LNCaP clone FGC (cell line): Measurements from ENCODE around the gene ZNF837.

Experiments used
- DNase-seq: peaks from one replicate; pipeline ENCODE4 v3.0.0-alpha.2; 2011; ENCODE audit warnings: low read depth
- H3K4me3 ChIP-seq: 2 replicates; pipeline ENCODE4 v1.5.1; 2011; ENCODE audit warnings: mild to moderate bottlenecking, low read depth, low read length, control low read depth
- TF ChIP-seq, protein P1 (sequence below): IDR thresholded peaks from 2 replicates; pipeline ENCODE4 v1.5.1; 2012; ENCODE audit warnings: mild to moderate bottlenecking; ENCODE audit not compliant: control insufficient read depth, insufficient read depth; ENCODE audit errors: extremely low read depth

The ZNF837 gene

DNA sequence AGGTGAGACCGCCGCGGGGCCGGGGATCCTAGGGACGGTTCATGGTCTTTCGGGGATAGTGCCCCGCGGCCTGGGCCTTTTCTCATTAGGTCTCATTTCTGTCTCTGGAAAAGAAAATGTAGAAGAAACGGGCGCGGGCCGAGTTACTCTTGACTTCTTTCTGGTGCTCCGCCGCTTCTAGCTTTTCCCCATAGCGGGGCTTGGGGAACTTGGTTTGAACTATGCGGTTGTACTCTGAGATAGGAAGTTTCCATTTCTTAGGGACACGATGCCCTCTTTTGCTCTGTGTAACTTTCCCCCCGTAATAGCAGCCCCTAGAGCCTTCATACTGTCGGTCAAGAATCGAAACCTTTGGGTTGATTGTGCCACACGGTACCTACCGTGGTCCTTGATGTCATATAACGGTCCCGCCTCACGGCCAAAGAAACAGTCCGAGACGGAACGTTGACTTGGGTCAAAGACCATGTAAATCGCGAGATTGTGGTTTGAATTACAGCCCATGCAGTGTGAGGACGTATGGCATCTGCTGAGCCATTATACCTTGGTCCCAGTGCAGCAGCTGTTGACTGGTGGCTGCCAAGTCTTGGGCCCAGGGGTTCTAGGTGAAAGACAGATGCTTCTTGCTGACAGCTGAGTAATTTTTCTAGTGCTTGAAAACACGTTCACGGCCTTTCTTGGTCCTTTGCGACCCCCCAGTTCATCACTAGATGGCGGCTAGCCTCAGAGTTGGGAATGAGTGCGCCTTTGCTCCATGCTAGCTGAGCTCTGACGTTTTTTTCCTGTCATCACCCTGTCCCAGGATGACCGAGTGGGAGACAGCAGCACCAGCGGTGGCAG, 6.7 kb upstream of the ZNF837 start:
- DNase-seq, result no peak
- peak overlapping the region; percentile 76 for H3K4me3 ChIP-seq

GRCh38 chr19:58386576-58387337, 5.9 kb upstream of the ZNF837 start, which contains the start of gene RPS5:
TSS of gene RPS5 (plus strand) at chr19:58387269. CDS start at chr19:58388138, 869 bp downstream.
- peak within 1 kb of the TSS; percentile 76 for H3K4me3 ChIP-seq
- TF ChIP-seq, protein P1, sequence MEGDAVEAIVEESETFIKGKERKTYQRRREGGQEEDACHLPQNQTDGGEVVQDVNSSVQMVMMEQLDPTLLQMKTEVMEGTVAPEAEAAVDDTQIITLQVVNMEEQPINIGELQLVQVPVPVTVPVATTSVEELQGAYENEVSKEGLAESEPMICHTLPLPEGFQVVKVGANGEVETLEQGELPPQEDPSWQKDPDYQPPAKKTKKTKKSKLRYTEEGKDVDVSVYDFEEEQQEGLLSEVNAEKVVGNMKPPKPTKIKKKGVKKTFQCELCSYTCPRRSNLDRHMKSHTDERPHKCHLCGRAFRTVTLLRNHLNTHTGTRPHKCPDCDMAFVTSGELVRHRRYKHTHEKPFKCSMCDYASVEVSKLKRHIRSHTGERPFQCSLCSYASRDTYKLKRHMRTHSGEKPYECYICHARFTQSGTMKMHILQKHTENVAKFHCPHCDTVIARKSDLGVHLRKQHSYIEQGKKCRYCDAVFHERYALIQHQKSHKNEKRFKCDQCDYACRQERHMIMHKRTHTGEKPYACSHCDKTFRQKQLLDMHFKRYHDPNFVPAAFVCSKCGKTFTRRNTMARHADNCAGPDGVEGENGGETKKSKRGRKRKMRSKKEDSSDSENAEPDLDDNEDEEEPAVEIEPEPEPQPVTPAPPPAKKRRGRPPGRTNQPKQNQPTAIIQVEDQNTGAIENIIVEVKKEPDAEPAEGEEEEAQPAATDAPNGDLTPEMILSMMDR, result no peak
- peak; percentile 97 for DNase-seq

More for the DNA sequence above, 6.7 kb upstream of the ZNF837 start:
- TF ChIP-seq, protein P1, result 0 out of 2 replicates have a peak, but pooled peaks have one; percentile 8

DNA sequence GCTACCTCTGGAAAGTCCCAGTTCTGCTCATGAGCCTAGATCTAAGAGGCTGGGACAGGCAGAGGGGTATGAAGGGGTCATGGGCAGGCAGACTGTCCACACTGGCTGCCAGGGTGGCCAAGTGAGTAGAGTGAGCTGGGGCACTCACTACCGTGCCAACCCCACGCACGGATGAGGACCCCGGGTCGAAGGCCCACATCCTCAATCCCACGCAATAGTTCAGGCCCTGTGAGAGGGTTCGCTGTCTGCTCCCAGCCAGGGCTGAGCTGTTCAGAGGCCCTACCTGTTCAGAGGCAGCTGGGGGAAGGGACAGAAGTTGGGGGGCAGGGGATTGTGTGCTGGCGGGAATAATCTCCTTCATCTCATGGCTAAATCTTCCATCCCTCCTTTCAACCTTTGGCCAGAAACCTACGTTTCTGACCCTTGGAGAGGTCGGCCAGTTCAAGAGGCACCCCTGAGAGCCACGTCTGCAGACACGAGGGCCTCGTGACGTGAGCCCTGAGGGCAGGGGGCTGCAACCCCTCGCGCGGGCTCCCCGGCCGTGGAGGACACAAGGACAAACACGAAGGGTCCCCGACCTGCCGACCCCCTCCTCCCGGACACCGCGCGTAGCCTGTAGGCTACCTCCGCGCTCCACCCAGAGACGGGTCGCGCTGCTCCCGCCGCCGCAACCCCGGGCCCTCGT, 5.2 kb upstream of the ZNF837 start:
- DNase-seq, result no peak
- H3K4me3 ChIP-seq, result peak overlapping the region; percentile 76
- TF ChIP-seq, protein P1, result no peak

DNA sequence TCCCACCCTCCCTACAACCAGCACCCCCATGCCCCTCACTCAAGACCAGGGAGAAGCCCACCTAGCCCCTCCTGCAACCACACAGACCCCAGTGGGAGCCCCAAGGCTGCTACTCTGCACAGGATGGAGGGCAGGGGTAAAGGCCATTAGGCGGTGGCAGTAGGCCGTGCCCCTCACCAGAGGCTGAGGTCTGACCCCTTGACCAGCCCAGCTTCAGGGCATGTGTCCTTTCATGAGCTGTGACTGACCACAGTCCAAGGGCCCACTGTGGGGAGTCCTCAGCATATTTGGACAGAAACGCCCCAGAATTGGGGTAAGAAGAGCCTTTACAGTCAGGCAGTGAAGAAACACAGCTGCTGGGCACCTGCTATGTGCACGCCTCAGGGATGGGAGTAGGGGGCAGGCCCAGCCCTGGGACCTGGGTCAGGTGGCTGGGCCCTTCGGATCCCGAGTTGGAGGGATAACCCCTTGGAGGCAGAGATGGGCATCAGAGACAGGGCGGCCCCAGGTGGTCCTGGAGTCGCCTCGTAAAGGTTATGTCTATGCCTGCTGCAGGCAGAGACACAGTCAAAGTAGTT, 4.6 kb upstream of the ZNF837 start:
- TF ChIP-seq, protein P1, result no peak
- H3K4me3 ChIP-seq, result peak overlapping the region; percentile 76
- DNase-seq, result no peak

GRCh38 chr19:58382997-58383603, 2.3 kb upstream of the ZNF837 start:
- TF ChIP-seq, protein P1, result no peak
- no peak for DNase-seq
- H3K4me3 ChIP-seq, result no peak overlapping the region

DNA sequence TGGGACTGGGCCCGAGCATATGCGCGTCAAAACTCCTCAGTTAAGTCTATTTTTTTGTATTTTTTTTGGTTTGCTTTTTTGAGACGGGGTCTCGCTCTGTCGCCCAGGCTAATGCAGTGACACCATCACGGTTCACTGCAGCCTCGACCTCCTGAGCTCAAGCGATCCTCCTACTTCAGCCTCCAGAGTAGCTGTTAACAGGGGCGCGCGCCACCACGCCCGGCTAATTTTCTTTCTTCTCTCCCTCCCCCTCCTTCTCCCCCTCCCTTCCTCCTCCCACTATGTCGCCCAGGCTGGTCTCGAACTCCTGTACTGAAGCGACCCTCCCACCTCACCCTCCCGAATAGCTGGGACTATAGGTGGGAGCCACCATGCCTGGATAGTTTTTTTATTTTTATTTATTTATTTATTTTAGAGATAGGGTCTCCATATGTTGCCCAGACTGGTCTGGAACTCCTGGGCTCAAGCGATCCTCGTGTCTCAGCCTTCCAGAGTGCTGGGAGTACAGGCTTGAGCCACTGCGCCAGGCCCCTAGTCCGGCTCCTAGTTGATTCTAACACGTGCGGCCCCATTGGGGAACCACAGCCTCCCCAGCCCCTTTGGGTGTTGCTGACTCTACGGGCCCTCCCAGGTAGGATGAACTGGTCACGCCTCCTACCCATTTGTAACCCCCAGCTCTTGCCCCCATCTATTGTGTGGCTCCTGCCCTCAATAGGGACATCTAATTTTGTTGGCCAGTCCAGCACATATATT, 806 bp upstream of the ZNF837 start:
- no peak for DNase-seq
- peak overlapping the region; percentile 74 for H3K4me3 ChIP-seq
- TF ChIP-seq, protein P1, result no peak
